NCI-H345 treated with DMSO at 0.1 percent for 48 hours (cell line): Measurements from ENCODE around the gene ADSL.
"Not testable (repeated sequence)": the region's sequence is repeated elsewhere in the genome, so short reads cannot be mapped to it uniquely, and the experiment has no call there.

Experiments used
- DNase-seq: peaks from one replicate; lab custom pipeline; 2025; ENCODE audit not compliant: unreplicated experiment; lab: John Stamatoyannopoulos, UW

ADSL gene

GRCh38 chr22:40346185-40347118 lies at the start of gene ADSL:
TSS of gene ADSL (plus strand) at chr22:40346500. CDS start at chr22:40346559, 59 bp downstream.
- DNase-seq: peak; percentile 67

- DNase-seq: no peak
Measured at GRCh38 chr22:40300316-40300715, 46.0 kb upstream of the ADSL start.

- DNase-seq: no peak
Measured at GRCh38 chr22:40300884-40301672, 45.2 kb upstream of the ADSL start.

GRCh38 chr22:40302149-40302548 lies 44.2 kb upstream of the ADSL start:
- no peak for DNase-seq

GRCh38 chr22:40305625-40306024 lies 40.7 kb upstream of the ADSL start:
- no peak for DNase-seq

- DNase-seq: no peak
Measured at GRCh38 chr22:40308999-40309573, 37.2 kb upstream of the ADSL start.

- DNase-seq: no peak
Measured at GRCh38 chr22:40309631-40310030, 36.7 kb upstream of the ADSL start.

GRCh38 chr22:40310081-40310767 lies 36.1 kb upstream of the ADSL start:
- no peak for DNase-seq

- DNase-seq: no peak
Measured at GRCh38 chr22:40310768-40311120, 35.6 kb upstream of the ADSL start.

- not testable (repeated sequence) for DNase-seq
Measured at GRCh38 chr22:40311646-40312045, 34.7 kb upstream of the ADSL start.

- no peak for DNase-seq
Measured at GRCh38 chr22:40312050-40312449, 34.2 kb upstream of the ADSL start.

GRCh38 chr22:40313007-40313406 lies 33.3 kb upstream of the ADSL start:
- DNase-seq: no peak

- no peak for DNase-seq
Measured at GRCh38 chr22:40314041-40314440, 32.3 kb upstream of the ADSL start.

GRCh38 chr22:40320687-40321086 lies 25.6 kb upstream of the ADSL start:
- no peak for DNase-seq

GRCh38 chr22:40322021-40322420 lies 24.3 kb upstream of the ADSL start:
- no peak for DNase-seq

GRCh38 chr22:40322818-40323447 lies 23.4 kb upstream of the ADSL start:
- no peak for DNase-seq

- DNase-seq: no peak
Measured at GRCh38 chr22:40323681-40324171, 22.6 kb upstream of the ADSL start.

- no peak for DNase-seq
Measured at GRCh38 chr22:40324468-40325305, 21.6 kb upstream of the ADSL start.

GRCh38 chr22:40325315-40325714 lies 21.0 kb upstream of the ADSL start:
- DNase-seq: no peak
